GM23338 (cell line): ENCODE measurements around the gene NCF4. TPM values are rescaled to one million over a fixed set of nuclear protein-coding genes. Genes with fewer than 3 reads are reported as not detected.

ENCODE experiments used
- ATAC-seq: fragments of 200-7000 bp; cut with Tn5 transposase; 3 replicates; pipeline ENCODE4 v1.9.1; 2020
- DNase-seq: peaks from one replicate; pipeline ENCODE4 v3.0.0-alpha.2; 2015; ENCODE audit warnings: low spot score
- H2AFZ ChIP-seq: fragments of 200-600 bp; sonication (generic); 2 replicates; pipeline ENCODE4 v1.8.0; 2016; ENCODE audit warnings: antibody characterized with exemption, mild to moderate bottlenecking, moderate library complexity
- H3F3A ChIP-seq: fragments of 200-600 bp; sonication (generic); replicated peaks from 2 replicates; pipeline ENCODE4 v1.8.0; 2017; ENCODE audit warnings: antibody characterized with exemption, mixed run types, low read depth
- H3K27ac ChIP-seq: fragments of 200-600 bp; sonication (generic); 2 replicates; pipeline ENCODE4 v1.6.1; 2016; ENCODE audit warnings: low read depth
- H3K27me3 ChIP-seq: fragments of 200-600 bp; sonication (generic); 2 replicates; pipeline ENCODE4 v1.8.0; 2016; ENCODE audit warnings: mild to moderate bottlenecking, mixed run types, moderate library complexity; ENCODE audit not compliant: insufficient read depth
- H3K36me3 ChIP-seq: fragments of 200-600 bp; sonication (generic); 2 replicates; pipeline ENCODE4 v1.8.0; 2016; ENCODE audit warnings: mild to moderate bottlenecking; ENCODE audit not compliant: insufficient read depth
- H3K4me1 ChIP-seq: fragments of 200-600 bp; sonication (generic); 2 replicates; pipeline ENCODE4 v1.8.0; 2016; ENCODE audit warnings: mild to moderate bottlenecking, moderate library complexity; ENCODE audit not compliant: insufficient read depth
- H3K4me2 ChIP-seq: fragments of 200-600 bp; sonication (generic); 2 replicates; pipeline ENCODE4 v1.7.1; 2017; ENCODE audit warnings: mixed run types
- H3K4me3 ChIP-seq: fragments of 200-600 bp; sonication (generic); 2 replicates; pipeline ENCODE4 v1.6.1; 2016; ENCODE audit warnings: mixed run types
- H3K79me2 ChIP-seq: fragments of 200-600 bp; sonication (generic); replicated peaks from 2 replicates; pipeline ENCODE4 v1.8.0; 2017; ENCODE audit warnings: mild to moderate bottlenecking; ENCODE audit not compliant: insufficient read depth
- H3K9me2 ChIP-seq: fragments of 200-600 bp; sonication (generic); 2 replicates; pipeline ENCODE4 v1.8.0; 2017; ENCODE audit not compliant: insufficient read depth
- H4K20me1 ChIP-seq: fragments of 200-600 bp; sonication (generic); replicated peaks from 2 replicates; pipeline ENCODE4 v1.8.0; 2017; ENCODE audit warnings: mild to moderate bottlenecking; ENCODE audit not compliant: insufficient read depth
- H3K27ac Mint-ChIP-seq: 2 replicates; pipeline ENCODE4 v1.8.0; 2020; ENCODE audit warnings: inconsistent platforms, mild to moderate bottlenecking, moderate library complexity, mixed read lengths
- H3K27me3 Mint-ChIP-seq: 3 replicates; pipeline ENCODE4 v1.8.0; 2022; ENCODE audit warnings: low read depth, mild to moderate bottlenecking, moderate library complexity, mixed read lengths, inconsistent platforms; ENCODE audit not compliant: insufficient read depth, poor library complexity
- H3K36me3 Mint-ChIP-seq: 3 replicates; pipeline ENCODE4 v1.8.0; 2021; ENCODE audit warnings: low read depth, mild to moderate bottlenecking, inconsistent platforms, moderate library complexity, mixed read lengths
- H3K4me1 Mint-ChIP-seq: 3 replicates; pipeline ENCODE4 v1.8.0; 2020; ENCODE audit warnings: mild to moderate bottlenecking, inconsistent platforms, mixed read lengths
- H3K4me3 Mint-ChIP-seq: 3 replicates; pipeline ENCODE4 v1.8.0; 2021; ENCODE audit warnings: moderate library complexity, mild to moderate bottlenecking, inconsistent platforms, mixed read lengths
- H3K9me3 Mint-ChIP-seq: 3 replicates; pipeline ENCODE4 v1.8.0; 2020; ENCODE audit warnings: moderate library complexity, mild to moderate bottlenecking, inconsistent platforms, mixed read lengths
- CREB1 ChIP-seq: fragments of 250-450 bp; sonication (Bioruptor Pico); IDR thresholded peaks from 2 replicates; pipeline ENCODE4 v1.5.0; 2020; ENCODE audit warnings: low read depth, mild to moderate bottlenecking, moderate library complexity
- CTCF ChIP-seq, 2 experiments: fragments of 200-600 bp in 1 of 2; sonication (generic) in 1 of 2; conservative IDR thresholded peaks; 2 replicates each; pipeline versions ENCODE4 v1.5.1 to v1.6.1; 2016 to 2017; ENCODE audit warnings: antibody characterized with exemption in 2 of 2, low read depth in 2 of 2, mild to moderate bottlenecking in 2 of 2, moderate library complexity in 1 of 2
- EZH2 ChIP-seq: fragments of 200-600 bp; sonication (generic); IDR thresholded peaks from one replicate; pipeline ENCODE4 v1.8.0; 2017; ENCODE audit warnings: antibody characterized with exemption, mild to moderate bottlenecking, low read depth; ENCODE audit not compliant: unreplicated experiment
- EZH2phosphoT487 ChIP-seq: fragments of 200-600 bp; sonication (generic); IDR thresholded peaks from one replicate; pipeline ENCODE4 v1.8.1; 2018; ENCODE audit warnings: antibody characterized with exemption; ENCODE audit not compliant: unreplicated experiment
- NANOG ChIP-seq: IDR thresholded peaks from 2 replicates; pipeline ENCODE4 v1.6.1; 2016; ENCODE audit warnings: antibody characterized with exemption, borderline replicate concordance
- POLR2AphosphoS5 ChIP-seq: IDR thresholded peaks from 2 replicates; pipeline ENCODE4 v1.6.1; 2016; ENCODE audit warnings: antibody characterized with exemption, low read depth
- STAT1 ChIP-seq: IDR thresholded peaks from one replicate; pipeline ENCODE4 v1.6.1; 2016; ENCODE audit warnings: antibody characterized with exemption; ENCODE audit not compliant: unreplicated experiment
- ZNF114 ChIP-seq: fragments of 250-450 bp; sonication (Bioruptor Pico); IDR thresholded peaks from 2 replicates; pipeline ENCODE4 v1.5.0; 2020; ENCODE audit warnings: mild to moderate bottlenecking, moderate library complexity
- ZNF331 ChIP-seq: fragments of 250-450 bp; sonication (Bioruptor Pico); IDR thresholded peaks from 2 replicates; pipeline ENCODE4 v1.5.0; 2020; ENCODE audit warnings: low read depth, mild to moderate bottlenecking, moderate library complexity
- polyA plus RNA-seq: library from polyadenylated mRNA; unstranded; fragments of >200 nt; fragmentation: Nextera tagmentation; extraction: Ambion mirVana; gene quantifications from 2 replicates; pipeline ENCODE4 v1.2.1, GENCODE V29; 2016
- total RNA-seq: library from RNA; depleted of rRNA; stranded (reverse); fragments of >200 nt; shearing (Covaris generic); gene quantifications from 2 replicates; pipeline ENCODE4 v1.2.3, GENCODE V29; 2014

The NCF4 gene
- total and polyA plus RNA-seq, 2 experiments from 2014 or later = not detected

GRCh38 chr22:36839356-36840073, 21.3 kb upstream of the NCF4 start:
- Histone ChIP-seq H3F3A (no peaks in the 10 kb centered on the region), H3K27ac (no peak overlapping the region), H3K4me1 (no peaks in the 10 kb centered on the region), H3K4me2 (no peak overlapping the region), H3K36me3 (no peaks in the 10 kb centered on the region), H2AFZ (no peak overlapping the region), H3K9me2 (no peaks in the 10 kb centered on the region), H3K4me3 (no peak overlapping the region), H3K79me2 (no peaks in the 10 kb centered on the region), H3K27me3 (no peaks in the 10 kb centered on the region), H4K20me1 (no peaks in the 10 kb centered on the region)
- Mint-ChIP-seq H3K4me1 (no peaks in the 10 kb centered on the region), H3K36me3 (no peaks in the 10 kb centered on the region; the same call in 2 of the 3 replicates), H3K9me3 (peaks cover 10% of the 10 kb centered on the region), H3K27me3 (peaks cover 7% of the 10 kb centered on the region), H3K4me3 (no peak overlapping the region), H3K27ac (no peak overlapping the region)
- TF ChIP-seq CREB1 = no peak
- no peak for ATAC-seq
- DNase-seq = no peak

- H3K27me3 Mint-ChIP-seq = peaks cover 7% of the 10 kb centered on the region
- Histone ChIP-seq H3K4me3 (no peak overlapping the region), H3F3A (no peaks in the 10 kb centered on the region), H4K20me1 (no peaks in the 10 kb centered on the region), H3K4me2 (no peak overlapping the region), H3K27me3 (no peaks in the 10 kb centered on the region), H3K36me3 (no peaks in the 10 kb centered on the region), H3K9me2 (no peaks in the 10 kb centered on the region), H3K27ac (no peak overlapping the region), H3K4me1 (no peaks in the 10 kb centered on the region), H2AFZ (no peak overlapping the region), H3K79me2 (no peaks in the 10 kb centered on the region)
- H3K27ac Mint-ChIP-seq = no peak overlapping the region
- no peak overlapping the region for H3K4me3 Mint-ChIP-seq
- DNase-seq (no peak), ATAC-seq (no peak)
- peaks cover 10% of the 10 kb centered on the region for H3K9me3 Mint-ChIP-seq
- no peaks in the 10 kb centered on the region; the same call in 2 of the 3 replicates for H3K36me3 Mint-ChIP-seq
- H3K4me1 Mint-ChIP-seq = no peaks in the 10 kb centered on the region
- TF ChIP-seq NANOG (no peak), ZNF331 (CRISPR knock-in tag) (no peak), EZH2 (no peak), ZNF114 (no peak), CTCF (conservative IDR thresholded peaks at IDR 0.05; ENCODE audit: low read depth in 2 of 2) (no peak), POLR2AphosphoS5 (no peak), EZH2phosphoT487 (no peak), STAT1 (no peak)
Measured at GRCh38 chr22:36840106-36840505, 20.7 kb upstream of the NCF4 start.

GRCh38 chr22:36846271-36846670, 14.5 kb upstream of the NCF4 start:
- H3K36me3 ChIP-seq = no peaks in the 10 kb centered on the region
- H3K27me3 ChIP-seq = no peaks in the 10 kb centered on the region
- no peak overlapping the region for H2AFZ ChIP-seq
- no peak for ATAC-seq
- H3F3A ChIP-seq = no peaks in the 10 kb centered on the region
- no peaks in the 10 kb centered on the region for H3K4me1 ChIP-seq
- no peak for DNase-seq
- no peak overlapping the region for H3K27ac ChIP-seq
- no peak overlapping the region for H3K4me3 ChIP-seq
- Mint-ChIP-seq H3K36me3 (no peaks in the 10 kb centered on the region), H3K4me3 (no peak overlapping the region), H3K27ac (no peak overlapping the region), H3K27me3 (peaks cover 15% of the 10 kb centered on the region), H3K4me1 (peaks cover 6% of the 10 kb centered on the region; the same call in 2 of the 3 replicates), H3K9me3 (no peaks in the 10 kb centered on the region)
- H3K79me2 ChIP-seq = no peaks in the 10 kb centered on the region
- H3K9me2 ChIP-seq = no peaks in the 10 kb centered on the region
- no peak overlapping the region for H3K4me2 ChIP-seq
- no peaks in the 10 kb centered on the region for H4K20me1 ChIP-seq
- TF ChIP-seq CREB1 (no peak), STAT1 (no peak), ZNF114 (no peak), EZH2 (no peak), CTCF (conservative IDR thresholded peaks at IDR 0.05; ENCODE audit: low read depth in 2 of 2) (no peak), ZNF331 (CRISPR knock-in tag) (no peak)
